Measurements from ENCODE around the gene APLP2.

Gene APLP2

DNA sequence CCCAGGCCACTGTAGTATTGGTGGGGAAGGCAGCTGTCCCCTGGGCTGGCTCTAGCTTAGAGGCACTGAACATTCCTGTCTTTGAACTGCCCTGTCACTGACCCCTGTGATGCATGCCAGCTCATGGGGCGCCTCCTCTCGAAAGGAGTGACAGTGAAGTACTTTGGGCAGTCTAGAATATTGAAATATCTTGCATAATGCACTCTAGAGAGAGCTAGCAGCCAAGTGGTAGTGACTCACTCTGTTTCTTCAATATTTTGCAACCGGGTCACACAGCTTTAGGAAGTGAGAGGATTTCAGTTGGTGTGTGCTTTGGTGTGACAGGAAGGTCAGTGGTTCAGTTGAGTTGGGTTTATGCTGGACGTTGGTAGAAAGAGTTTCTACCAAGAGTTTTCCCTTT lies 54.4 kb downstream of the APLP2 start:
- H3K27ac ChIP-seq: no peak overlapping the region
- TF ChIP-seq ZFX (IDR thresholded peaks at IDR 0.05; ENCODE audit: borderline replicate concordance): no peak
- TF ChIP-seq, protein P1, sequence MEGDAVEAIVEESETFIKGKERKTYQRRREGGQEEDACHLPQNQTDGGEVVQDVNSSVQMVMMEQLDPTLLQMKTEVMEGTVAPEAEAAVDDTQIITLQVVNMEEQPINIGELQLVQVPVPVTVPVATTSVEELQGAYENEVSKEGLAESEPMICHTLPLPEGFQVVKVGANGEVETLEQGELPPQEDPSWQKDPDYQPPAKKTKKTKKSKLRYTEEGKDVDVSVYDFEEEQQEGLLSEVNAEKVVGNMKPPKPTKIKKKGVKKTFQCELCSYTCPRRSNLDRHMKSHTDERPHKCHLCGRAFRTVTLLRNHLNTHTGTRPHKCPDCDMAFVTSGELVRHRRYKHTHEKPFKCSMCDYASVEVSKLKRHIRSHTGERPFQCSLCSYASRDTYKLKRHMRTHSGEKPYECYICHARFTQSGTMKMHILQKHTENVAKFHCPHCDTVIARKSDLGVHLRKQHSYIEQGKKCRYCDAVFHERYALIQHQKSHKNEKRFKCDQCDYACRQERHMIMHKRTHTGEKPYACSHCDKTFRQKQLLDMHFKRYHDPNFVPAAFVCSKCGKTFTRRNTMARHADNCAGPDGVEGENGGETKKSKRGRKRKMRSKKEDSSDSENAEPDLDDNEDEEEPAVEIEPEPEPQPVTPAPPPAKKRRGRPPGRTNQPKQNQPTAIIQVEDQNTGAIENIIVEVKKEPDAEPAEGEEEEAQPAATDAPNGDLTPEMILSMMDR (IDR thresholded peaks at IDR 0.05): no peak

DNA sequence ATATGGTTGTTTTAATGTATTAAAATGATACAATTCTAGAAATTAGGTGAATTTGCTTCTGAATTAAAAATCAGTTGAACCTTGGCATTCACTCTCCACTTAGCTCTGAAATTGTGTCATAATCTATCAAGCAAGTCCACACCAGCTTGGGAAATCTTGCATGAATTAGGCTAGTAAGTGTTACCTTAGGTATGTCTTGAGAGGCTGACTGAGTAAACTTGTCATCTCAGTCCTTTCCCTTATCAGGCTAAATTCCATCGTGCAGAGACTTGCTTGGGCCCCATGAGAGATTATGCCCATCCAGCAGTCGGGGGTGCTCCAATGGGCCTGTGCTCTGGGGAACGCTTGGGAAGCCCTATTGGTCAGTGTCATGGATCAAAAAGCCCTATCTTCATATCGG lies 55.9 kb downstream of the APLP2 start:
- no peak overlapping the region for H3K27ac ChIP-seq
- TF ChIP-seq ZFX (IDR thresholded peaks at IDR 0.05; ENCODE audit: borderline replicate concordance): no peak
- TF ChIP-seq, protein P1 (IDR thresholded peaks at IDR 0.05): no peak

DNA sequence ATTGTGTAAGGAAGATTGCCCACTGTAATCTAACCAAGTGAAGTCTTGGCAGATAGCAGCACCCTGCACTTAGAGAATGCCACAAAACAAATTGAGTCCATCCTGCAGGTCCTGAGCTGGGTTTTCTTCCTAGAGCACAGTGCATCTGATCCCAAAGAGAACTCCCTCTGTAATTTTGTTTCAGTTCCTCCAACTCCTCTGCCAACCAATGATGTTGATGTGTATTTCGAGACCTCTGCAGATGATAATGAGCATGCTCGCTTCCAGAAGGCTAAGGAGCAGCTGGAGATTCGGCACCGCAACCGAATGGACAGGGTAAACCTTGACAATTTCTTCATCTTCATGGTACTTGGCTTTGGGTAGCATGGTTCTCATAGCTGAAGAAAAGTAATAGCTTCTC lies 56.8 kb downstream of the APLP2 start:
- TF ChIP-seq, protein P1 (IDR thresholded peaks at IDR 0.05): no peak
- TF ChIP-seq ZFX (IDR thresholded peaks at IDR 0.05; ENCODE audit: borderline replicate concordance): no peak
- H3K27ac ChIP-seq: no peak overlapping the region

DNA sequence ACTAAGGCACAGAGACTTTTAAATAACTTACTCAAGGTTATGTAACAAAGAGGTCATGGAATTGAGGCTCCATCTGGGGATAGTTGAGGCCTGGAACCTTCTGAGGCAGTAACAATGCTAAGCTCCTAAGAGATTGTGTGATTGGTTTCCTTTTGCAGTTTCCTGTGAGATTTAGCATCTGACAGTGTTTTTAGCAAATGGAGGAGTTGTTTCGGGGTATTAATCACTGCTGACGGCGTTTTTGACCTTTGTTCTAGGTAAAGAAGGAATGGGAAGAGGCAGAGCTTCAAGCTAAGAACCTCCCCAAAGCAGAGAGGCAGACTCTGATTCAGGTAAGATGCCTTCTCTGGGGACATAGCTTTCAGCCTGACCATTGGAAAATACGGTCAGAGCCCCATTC lies 57.8 kb downstream of the APLP2 start:
- TF ChIP-seq, protein P1 (IDR thresholded peaks at IDR 0.05): no peak
- no peak overlapping the region for H3K27ac ChIP-seq

DNA sequence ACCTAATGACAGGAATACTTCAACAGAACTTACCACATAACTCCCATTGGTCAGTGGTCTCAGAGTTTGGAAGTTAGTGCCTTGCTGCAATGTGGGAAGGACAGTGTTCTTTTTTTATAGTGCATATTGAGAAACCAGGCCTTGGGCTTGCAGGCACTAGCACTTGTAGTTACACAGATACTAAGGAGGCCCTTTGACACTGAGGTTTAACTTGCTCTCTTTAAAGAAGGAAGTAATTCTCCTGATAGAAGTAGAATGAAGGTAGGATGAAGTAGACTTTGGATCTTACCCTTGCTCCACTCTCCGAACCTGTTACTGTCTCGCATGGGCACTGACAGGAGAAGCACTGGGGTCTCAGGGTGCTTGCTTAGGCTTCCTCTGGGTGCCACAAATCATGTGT lies 58.9 kb downstream of the APLP2 start:
- no peak for TF ChIP-seq ZFX (IDR thresholded peaks at IDR 0.05; ENCODE audit: borderline replicate concordance)
- TF ChIP-seq, protein P1 (IDR thresholded peaks at IDR 0.05): no peak
- no peak overlapping the region for H3K27ac ChIP-seq

DNA sequence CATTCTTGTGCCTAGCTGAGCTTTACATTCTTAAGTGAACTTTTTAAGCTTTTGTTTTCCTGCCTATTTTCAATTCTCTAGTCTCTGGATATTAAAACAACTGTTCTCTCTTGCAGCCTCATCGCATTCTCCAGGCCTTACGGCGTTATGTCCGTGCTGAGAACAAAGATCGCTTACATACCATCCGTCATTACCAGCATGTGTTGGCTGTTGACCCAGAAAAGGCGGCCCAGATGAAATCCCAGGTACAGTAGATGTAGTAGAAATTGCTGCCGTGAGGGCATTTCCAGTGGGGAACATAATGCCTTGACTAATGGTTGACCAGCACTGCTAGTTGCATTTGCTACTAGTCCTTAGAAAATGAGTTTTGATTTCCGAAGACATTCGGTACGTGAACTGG lies 60.2 kb downstream of the APLP2 start:
- TF ChIP-seq ZFX (IDR thresholded peaks at IDR 0.05; ENCODE audit: borderline replicate concordance): no peak
- TF ChIP-seq, protein P1 (IDR thresholded peaks at IDR 0.05): no peak
- no peak overlapping the region for H3K27ac ChIP-seq

DNA sequence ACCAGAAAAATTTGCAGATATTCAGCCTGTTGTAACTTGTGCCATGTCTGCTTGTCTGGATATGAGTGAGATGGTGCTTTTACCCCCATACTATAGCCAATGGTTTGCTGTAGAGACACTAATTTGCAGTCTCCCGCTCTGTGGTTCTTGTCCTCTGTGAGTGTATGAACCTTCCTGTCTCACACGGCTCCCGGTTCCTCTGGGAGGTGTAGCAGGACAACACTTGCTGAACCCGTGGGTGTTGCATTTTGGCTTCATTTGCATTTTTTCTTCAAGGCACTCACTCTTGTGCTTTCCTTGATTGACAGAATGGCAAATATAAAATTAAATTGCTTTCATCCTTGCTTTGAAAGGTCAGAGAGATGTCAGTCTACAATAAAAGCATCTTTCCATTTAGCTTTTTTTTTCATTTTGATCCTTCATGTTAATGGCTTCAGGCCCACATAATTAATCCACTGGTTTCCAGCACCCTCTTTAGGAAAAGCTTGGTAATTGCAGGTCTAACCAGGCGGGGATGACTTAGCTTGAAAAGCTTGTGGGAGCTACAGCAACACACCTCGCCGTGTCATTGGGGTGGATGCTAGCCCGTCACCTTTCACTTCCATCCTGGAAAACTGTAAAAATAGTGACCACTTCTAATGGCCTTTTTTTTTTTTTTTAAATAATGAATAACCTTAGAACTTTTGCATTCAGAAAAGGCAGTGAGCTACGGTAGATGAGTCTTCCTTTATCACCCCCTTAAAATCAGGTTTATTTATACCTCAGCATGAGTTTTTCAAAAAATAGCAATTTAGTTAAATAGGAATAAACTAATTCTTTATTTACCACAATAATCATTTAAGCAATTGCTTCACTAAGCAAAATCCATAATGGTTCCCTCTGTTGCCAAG lies 62.5 kb downstream of the APLP2 start:
- TF ChIP-seq ZFX (IDR thresholded peaks at IDR 0.05; ENCODE audit: borderline replicate concordance): no peak
- TF ChIP-seq, protein P1 (IDR thresholded peaks at IDR 0.05): peak; percentile 83
- H3K27ac ChIP-seq: no peak overlapping the region
